ENCODE results near the gene PSMC5. TPM values are rescaled to one million over a fixed set of nuclear protein-coding genes. Genes with fewer than 3 reads are reported as not detected.
"Not testable (repeated sequence)": the region's sequence is repeated elsewhere in the genome, so short reads cannot be mapped to it uniquely, and the experiment has no call there.

The PSMC5 gene
- total and polyA plus RNA-seq, 5 donors = 141 to 175 (median 147) TPM

GRCh38 chr17:63796375-63796774 lies 30.9 kb upstream of the PSMC5 start:
- WGBS = 97% methylated on average over 10 of the region's 10 CpGs

GRCh38 chr17:63798572-63799106 lies 28.6 kb upstream of the PSMC5 start:
- 92% methylated on average over 3 of the region's 3 CpGs for WGBS
- DNase-seq = no peak
- H3K4me3 ChIP-seq (ENCODE audit: low read length) = no peak overlapping the region
- no peaks in the 10 kb centered on the region for H3K4me1 ChIP-seq (ENCODE audit: control insufficient read depth, insufficient read depth, low read length)
- H3K9me3 ChIP-seq (ENCODE audit: control insufficient read depth, low read length) = no peaks in the 10 kb centered on the region
- H3K27me3 ChIP-seq (ENCODE audit: control insufficient read depth, insufficient read depth) = no peaks in the 10 kb centered on the region
- no peak overlapping the region for H3K27ac ChIP-seq (ENCODE audit: low read length)
- ATAC-seq = no peak
- intact Hi-C loops (cut with DNase I) = no loop called here

More at GRCh38 chr17:63796375-63796774, 30.9 kb upstream of the PSMC5 start:
- H3K4me3 ChIP-seq (ENCODE audit: low read length); H3K27me3 ChIP-seq (ENCODE audit: control insufficient read depth, insufficient read depth); H3K9me3 ChIP-seq (ENCODE audit: control insufficient read depth, low read length); ATAC-seq; intact Hi-C loops (cut with DNase I); H3K4me1 ChIP-seq (ENCODE audit: control insufficient read depth, insufficient read depth, low read length); H3K27ac ChIP-seq (ENCODE audit: low read length); DNase-seq: not testable (repeated sequence)

GRCh38 chr17:63800783-63801182 lies 26.4 kb upstream of the PSMC5 start:
- no peak for DNase-seq
- intact Hi-C loops (cut with DNase I) = no loop called here
- no peak for ATAC-seq
- 98% methylated on average over 1 of the region's 1 CpG for WGBS
- no peaks in the 10 kb centered on the region for H3K4me1 ChIP-seq (ENCODE audit: control insufficient read depth, insufficient read depth, low read length)
- no peaks in the 10 kb centered on the region for H3K9me3 ChIP-seq (ENCODE audit: control insufficient read depth, low read length)
- no peaks in the 10 kb centered on the region for H3K27me3 ChIP-seq (ENCODE audit: control insufficient read depth, insufficient read depth)
- H3K4me3 ChIP-seq (ENCODE audit: low read length) = no peak overlapping the region
- H3K27ac ChIP-seq (ENCODE audit: low read length) = no peak overlapping the region

- H3K27me3 ChIP-seq (ENCODE audit: control insufficient read depth, insufficient read depth) = no peaks in the 10 kb centered on the region
- no peak overlapping the region for H3K27ac ChIP-seq (ENCODE audit: low read length)
- ATAC-seq (no peak), DNase-seq (no peak)
- H3K4me3 ChIP-seq (ENCODE audit: low read length) = no peak overlapping the region
- no peaks in the 10 kb centered on the region for H3K4me1 ChIP-seq (ENCODE audit: control insufficient read depth, insufficient read depth, low read length)
- WGBS = 92% methylated on average over 1 of the region's 1 CpG
- no peaks in the 10 kb centered on the region for H3K9me3 ChIP-seq (ENCODE audit: control insufficient read depth, low read length)
- intact Hi-C loops (cut with DNase I) = no loop called here
Observed at GRCh38 chr17:63804328-63804727, 22.9 kb upstream of the PSMC5 start.

- no peak for ATAC-seq
- no peak overlapping the region for H3K27ac ChIP-seq (ENCODE audit: low read length)
- no peaks in the 10 kb centered on the region for H3K27me3 ChIP-seq (ENCODE audit: control insufficient read depth, insufficient read depth)
- no peak for DNase-seq
- no peaks in the 10 kb centered on the region for H3K9me3 ChIP-seq (ENCODE audit: control insufficient read depth, low read length)
- H3K4me1 ChIP-seq (ENCODE audit: control insufficient read depth, insufficient read depth, low read length) = no peaks in the 10 kb centered on the region
- no peak overlapping the region for H3K4me3 ChIP-seq (ENCODE audit: low read length)
- WGBS = 53% methylated on average over 2 of the region's 2 CpGs
- intact Hi-C loops (cut with DNase I) = no loop called here
Observed at GRCh38 chr17:63805591-63805990, 21.6 kb upstream of the PSMC5 start.

- H3K4me3 ChIP-seq (ENCODE audit: low read length) = no peak overlapping the region
- H3K9me3 ChIP-seq (ENCODE audit: control insufficient read depth, low read length) = no peaks in the 10 kb centered on the region
- no peak overlapping the region for H3K27ac ChIP-seq (ENCODE audit: low read length)
- no peaks in the 10 kb centered on the region for H3K4me1 ChIP-seq (ENCODE audit: control insufficient read depth, insufficient read depth, low read length)
- WGBS = 91% methylated on average over 9 of the region's 9 CpGs
- intact Hi-C loops (cut with DNase I) = no loop called here
- DNase-seq = no peak
- H3K27me3 ChIP-seq (ENCODE audit: control insufficient read depth, insufficient read depth) = no peaks in the 10 kb centered on the region
- ATAC-seq = no peak
Observed at GRCh38 chr17:63809970-63810369, 17.3 kb upstream of the PSMC5 start.

- H3K4me1 ChIP-seq (ENCODE audit: control insufficient read depth, insufficient read depth, low read length) = peaks cover 8% of the 10 kb centered on the region
Observed at GRCh38 chr17:63816123-63816522, 11.1 kb upstream of the PSMC5 start.

GRCh38 chr17:63816669-63817068 lies 10.6 kb upstream of the PSMC5 start:
- no peak overlapping the region for H3K4me3 ChIP-seq (ENCODE audit: low read length)
- ATAC-seq (no peak), DNase-seq (no peak)
- no peaks in the 10 kb centered on the region for H3K27me3 ChIP-seq (ENCODE audit: control insufficient read depth, insufficient read depth)
- no peaks in the 10 kb centered on the region for H3K9me3 ChIP-seq (ENCODE audit: control insufficient read depth, low read length)
- peaks cover 8% of the 10 kb centered on the region for H3K4me1 ChIP-seq (ENCODE audit: control insufficient read depth, insufficient read depth, low read length)
- H3K27ac ChIP-seq (ENCODE audit: low read length) = no peak overlapping the region
- WGBS = 91% methylated on average over 4 of the region's 4 CpGs
- intact Hi-C loops (cut with DNase I) = no loop called here

More at GRCh38 chr17:63816123-63816522, 11.1 kb upstream of the PSMC5 start:
- H3K4me3 ChIP-seq (ENCODE audit: low read length) = no peak overlapping the region
- no peaks in the 10 kb centered on the region for H3K9me3 ChIP-seq (ENCODE audit: control insufficient read depth, low read length)
- H3K27ac ChIP-seq (ENCODE audit: low read length) = no peak overlapping the region
- H3K27me3 ChIP-seq (ENCODE audit: control insufficient read depth, insufficient read depth) = no peaks in the 10 kb centered on the region
- intact Hi-C loops (cut with DNase I) = no loop called here
- WGBS = 84% methylated on average over 2 of the region's 2 CpGs
- DNase-seq = no peak
- no peak for ATAC-seq

GRCh38 chr17:63817736-63818385 lies 9.4 kb upstream of the PSMC5 start:
- DNase-seq = peak in 1 of 3 donors; percentile 41
- Histone ChIP-seq H3K4me1 (ENCODE audit: control insufficient read depth, insufficient read depth, low read length) (peaks cover 8% of the 10 kb centered on the region), H3K9me3 (ENCODE audit: control insufficient read depth, low read length) (no peaks in the 10 kb centered on the region), H3K27ac (ENCODE audit: low read length) (no peak overlapping the region), H3K4me3 (ENCODE audit: low read length) (no peak overlapping the region), H3K27me3 (ENCODE audit: control insufficient read depth, insufficient read depth) (no peaks in the 10 kb centered on the region)
- ATAC-seq = no peak
- intact Hi-C loops (cut with DNase I) = no loop called here
- 94% methylated on average over 27 of the region's 27 CpGs for WGBS

- no peak overlapping the region for H3K4me3 ChIP-seq (ENCODE audit: low read length)
- peaks cover 8% of the 10 kb centered on the region for H3K4me1 ChIP-seq (ENCODE audit: control insufficient read depth, insufficient read depth, low read length)
- WGBS = 72% methylated on average over 6 of the region's 6 CpGs
- intact Hi-C loops (cut with DNase I) = no loop called here
- H3K27ac ChIP-seq (ENCODE audit: low read length) = no peak overlapping the region
- H3K27me3 ChIP-seq (ENCODE audit: control insufficient read depth, insufficient read depth) = no peaks in the 10 kb centered on the region
- no peak for DNase-seq
- ATAC-seq = no peak
- H3K9me3 ChIP-seq (ENCODE audit: control insufficient read depth, low read length) = no peaks in the 10 kb centered on the region
Observed at GRCh38 chr17:63819131-63819530, 8.1 kb upstream of the PSMC5 start.

GRCh38 chr17:63819585-63820537 lies 7.4 kb upstream of the PSMC5 start:
- Histone ChIP-seq H3K27me3 (ENCODE audit: control insufficient read depth, insufficient read depth) (no peaks in the 10 kb centered on the region), H3K4me3 (ENCODE audit: low read length) (no peak overlapping the region), H3K27ac (ENCODE audit: low read length) (peak overlapping the region; percentile 39), H3K9me3 (ENCODE audit: control insufficient read depth, low read length) (no peaks in the 10 kb centered on the region), H3K4me1 (ENCODE audit: control insufficient read depth, insufficient read depth, low read length) (peaks cover 8% of the 10 kb centered on the region)
- WGBS = 59% methylated on average over 21 of the region's 21 CpGs
- ATAC-seq = peak; percentile 27 to 31
- intact Hi-C loops (cut with DNase I) = no loop called here
- peak in 1 of 3 donors; percentile 35 for DNase-seq

All from right cardiac atrium (tissue), 5 donors.